Hypothalamus (tissue), 51 donors: ENCODE measurements around the gene TRAF5.
"Not testable (repeated sequence)": the region's sequence is repeated elsewhere in the genome, so short reads cannot be mapped to it uniquely, and the experiment has no call there.

ENCODE experiments used
- DNase-seq, 51 donors: peaks; one replicate each; lab custom pipeline; 2025; lab: John Stamatoyannopoulos, UW

TRAF5 gene

GRCh38 chr1:211326528-211327345 lies at the start of gene TRAF5:
TSS of gene TRAF5 (plus strand) at chr1:211326833. CDS start at chr1:211353240, 26,407 bp downstream.
- DNase-seq: peak in 11 of 51 donors; percentile 7 to 60 (median 25)

GRCh38 chr1:211279340-211279739 lies 47.3 kb upstream of the TRAF5 start:
- DNase-seq: no peak

GRCh38 chr1:211280910-211281309 lies 45.7 kb upstream of the TRAF5 start:
- no peak for DNase-seq

- no peak for DNase-seq
Measured at GRCh38 chr1:211281320-211282022, 45.2 kb upstream of the TRAF5 start.

GRCh38 chr1:211282023-211282373 lies 44.6 kb upstream of the TRAF5 start:
- no peak for DNase-seq

- no peak for DNase-seq
Measured at GRCh38 chr1:211285196-211285595, 41.4 kb upstream of the TRAF5 start.

- DNase-seq: no peak
Measured at GRCh38 chr1:211287218-211287617, 39.4 kb upstream of the TRAF5 start.

- no peak for DNase-seq
Measured at GRCh38 chr1:211292411-211292810, 34.2 kb upstream of the TRAF5 start.

GRCh38 chr1:211296396-211296795 lies 30.2 kb upstream of the TRAF5 start:
- DNase-seq: no peak

- DNase-seq: peak in 1 of 51 donors; percentile 11
Measured at GRCh38 chr1:211305044-211305443, 21.6 kb upstream of the TRAF5 start.

- DNase-seq: no peak
Measured at GRCh38 chr1:211309617-211310016, 17.0 kb upstream of the TRAF5 start.

GRCh38 chr1:211313392-211313791 lies 13.2 kb upstream of the TRAF5 start:
- DNase-seq: no peak

GRCh38 chr1:211318576-211319280 lies 7.9 kb upstream of the TRAF5 start:
- DNase-seq: no peak

- DNase-seq: no peak
Measured at GRCh38 chr1:211319892-211320291, 6.7 kb upstream of the TRAF5 start.

GRCh38 chr1:211320980-211321379 lies 5.7 kb upstream of the TRAF5 start:
- DNase-seq: no peak

GRCh38 chr1:211321646-211322045 lies 5.0 kb upstream of the TRAF5 start:
- DNase-seq: not testable (repeated sequence)

GRCh38 chr1:211323156-211324063 lies 3.2 kb upstream of the TRAF5 start:
- DNase-seq: peak in 12 of 51 donors; percentile 4 to 31 (median 21)

GRCh38 chr1:211324992-211325775 lies 1.4 kb upstream of the TRAF5 start:
- DNase-seq: no peak

GRCh38 chr1:211326140-211326527 lies 499 bp upstream of the TRAF5 start:
- DNase-seq: no peak
